Omental fat pad (tissue), 4 donors: Measurements from ENCODE around the gene PLCB4. TPM values are rescaled to one million over a fixed set of nuclear protein-coding genes. Genes with fewer than 3 reads are reported as not detected.

Source experiments
- ATAC-seq: fragments of 150-250 bp; one replicate; pipeline ENCODE4 v1.9.1; 2016; ENCODE audit warnings: mild to moderate bottlenecking, moderate library complexity; ENCODE audit not compliant: low FRiP score
- DNase-seq: peaks from one replicate; pipeline ENCODE4 v3.0.0-alpha.2; 2019; ENCODE audit warnings: low spot score
- CTCF ChIP-seq, 3 donors: fragments of 450-650 bp; IDR thresholded peaks; one replicate each; pipeline ENCODE4 v1.5.1; 2016 to 2017; ENCODE audit warnings: antibody characterized with exemption in 3 of 3, mild to moderate bottlenecking in 3 of 3, moderate library complexity in 2 of 3
- total RNA-seq, 4 donors: library from RNA; depleted of rRNA; stranded (reverse); fragments of >200 nt; gene quantifications; one replicate each; pipeline ENCODE4 v1.1.0, GENCODE V29; 2016

Gene PLCB4
- total RNA-seq, 4 donors from 2014 or later, result 6.6 to 18.4 (median 11.4) TPM

- DNase-seq (no peak), ATAC-seq (no peak)
- no peak for TF ChIP-seq CTCF (IDR thresholded peaks at IDR 0.05)
These were observed 414.2 kb downstream of the PLCB4 start for GRCh38 chr20:9483131-9483530.

GRCh38 chr20:9485614-9486340 is 416.9 kb downstream of the PLCB4 start:
- no peak for TF ChIP-seq CTCF (IDR thresholded peaks at IDR 0.05)
- DNase-seq (no peak), ATAC-seq (no peak)

- DNase-seq, result no peak
- TF ChIP-seq CTCF (IDR thresholded peaks at IDR 0.05), result no peak
- no peak for ATAC-seq
These were observed 418.3 kb downstream of the PLCB4 start for GRCh38 chr20:9487231-9487630.

GRCh38 chr20:9488063-9488462 is 419.2 kb downstream of the PLCB4 start:
- ATAC-seq (no peak), DNase-seq (no peak)
- no peak for TF ChIP-seq CTCF (IDR thresholded peaks at IDR 0.05)

- DNase-seq, result no peak
- no peak for TF ChIP-seq CTCF (IDR thresholded peaks at IDR 0.05)
- no peak for ATAC-seq
These were observed 421.3 kb downstream of the PLCB4 start for GRCh38 chr20:9490161-9490560.

- no peak for ATAC-seq
- TF ChIP-seq CTCF (IDR thresholded peaks at IDR 0.05), result no peak
- DNase-seq, result no peak
These were observed 421.7 kb downstream of the PLCB4 start for GRCh38 chr20:9490631-9491030.

GRCh38 chr20:9491324-9491723 is 422.4 kb downstream of the PLCB4 start:
- TF ChIP-seq CTCF (IDR thresholded peaks at IDR 0.05), result no peak
- ATAC-seq (no peak), DNase-seq (no peak)
